Gastroesophageal sphincter (tissue), 3 donors: ENCODE measurements around the gene METAP1D.

Source experiments
- POLR2A ChIP-seq, 2 donors: fragments of 450-650 bp; IDR thresholded peaks; one replicate each; pipeline ENCODE4 v1.6.1; 2017; ENCODE audit warnings: antibody characterized with exemption in 2 of 2, mild to moderate bottlenecking in 2 of 2, moderate library complexity in 1 of 2
- TF ChIP-seq, protein P1 (sequence below), 4 experiments: fragments of 200-600 bp in 2 of 4; fragments of 450-650 bp in 2 of 4; sonication (generic) in 1 of 4; IDR thresholded peaks; one replicate each; pipeline ENCODE4 v1.5.1; 2017 to 2019; ENCODE audit warnings: antibody characterized with exemption in 4 of 4, mild to moderate bottlenecking in 2 of 4, moderate library complexity in 2 of 4

DNA sequence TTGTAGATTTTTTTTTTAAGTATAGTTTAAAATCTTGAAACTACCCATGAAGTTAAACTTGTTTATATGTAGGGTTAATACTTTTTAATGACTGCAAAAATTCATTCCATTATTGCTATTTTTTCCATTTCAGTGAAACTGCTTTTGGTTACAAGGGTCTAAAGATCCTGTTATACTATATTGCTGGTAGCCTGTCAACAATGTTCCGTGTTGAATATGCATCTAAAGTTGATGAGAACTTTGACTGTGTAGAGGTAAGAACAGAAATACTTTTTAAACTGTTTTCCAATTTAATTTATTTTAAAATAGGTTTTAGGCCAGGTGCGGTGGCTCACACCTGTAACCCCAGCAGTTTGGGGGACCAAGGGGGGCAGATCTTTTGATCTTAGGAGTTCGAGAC is 47.0 kb upstream of the METAP1D start:
- TF ChIP-seq, protein P1, sequence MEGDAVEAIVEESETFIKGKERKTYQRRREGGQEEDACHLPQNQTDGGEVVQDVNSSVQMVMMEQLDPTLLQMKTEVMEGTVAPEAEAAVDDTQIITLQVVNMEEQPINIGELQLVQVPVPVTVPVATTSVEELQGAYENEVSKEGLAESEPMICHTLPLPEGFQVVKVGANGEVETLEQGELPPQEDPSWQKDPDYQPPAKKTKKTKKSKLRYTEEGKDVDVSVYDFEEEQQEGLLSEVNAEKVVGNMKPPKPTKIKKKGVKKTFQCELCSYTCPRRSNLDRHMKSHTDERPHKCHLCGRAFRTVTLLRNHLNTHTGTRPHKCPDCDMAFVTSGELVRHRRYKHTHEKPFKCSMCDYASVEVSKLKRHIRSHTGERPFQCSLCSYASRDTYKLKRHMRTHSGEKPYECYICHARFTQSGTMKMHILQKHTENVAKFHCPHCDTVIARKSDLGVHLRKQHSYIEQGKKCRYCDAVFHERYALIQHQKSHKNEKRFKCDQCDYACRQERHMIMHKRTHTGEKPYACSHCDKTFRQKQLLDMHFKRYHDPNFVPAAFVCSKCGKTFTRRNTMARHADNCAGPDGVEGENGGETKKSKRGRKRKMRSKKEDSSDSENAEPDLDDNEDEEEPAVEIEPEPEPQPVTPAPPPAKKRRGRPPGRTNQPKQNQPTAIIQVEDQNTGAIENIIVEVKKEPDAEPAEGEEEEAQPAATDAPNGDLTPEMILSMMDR (IDR thresholded peaks at IDR 0.05) = no peak
- no peak for TF ChIP-seq POLR2A (IDR thresholded peaks at IDR 0.05)
